ENCODE measurements around the gene NR2F1-AS1.

Gene NR2F1-AS1

GRCh38 chr5:93364378-93364777, 216.6 kb downstream of the NR2F1-AS1 start:
- H3K4me3 ChIP-seq (ENCODE audit: low read depth, low read length), result no peak overlapping the region
- in situ Hi-C loops (cut with HindIII; ENCODE audit: low sequenced_read_pairs), result no loop called here
- no peak for TF ChIP-seq CTCF (IDR thresholded peaks at IDR 0.05; ENCODE audit: low read depth, low read length)
- DNase-seq (ENCODE audit: low read depth, low spot score), result no peak

- in situ Hi-C loops (cut with HindIII; ENCODE audit: low sequenced_read_pairs), result no loop called here
- H3K4me3 ChIP-seq (ENCODE audit: low read depth, low read length), result no peak overlapping the region
- DNase-seq (ENCODE audit: low read depth, low spot score), result no peak
- TF ChIP-seq CTCF (IDR thresholded peaks at IDR 0.05; ENCODE audit: low read depth, low read length), result no peak
Measured at GRCh38 chr5:93360436-93361088, 220.5 kb downstream of the NR2F1-AS1 start.

GRCh38 chr5:93359960-93360305, 221.1 kb downstream of the NR2F1-AS1 start:
- no peak overlapping the region for H3K4me3 ChIP-seq (ENCODE audit: low read depth, low read length)
- peak; percentile 59 for DNase-seq (ENCODE audit: low read depth, low spot score)

More at GRCh38 chr5:93359960-93360305, 221.1 kb downstream of the NR2F1-AS1 start:
- no peak for TF ChIP-seq CTCF (IDR thresholded peaks at IDR 0.05; ENCODE audit: low read depth, low read length)
- in situ Hi-C loops (cut with HindIII; ENCODE audit: low sequenced_read_pairs), result no loop called here

Data from astrocyte of the spinal cord (primary cell).